NT2/D1 (cell line): ENCODE measurements around the gene ZNF581.

Experiments used
- DNase-seq: peaks from one replicate; pipeline ENCODE4 v3.0.0-alpha.2; 2011; ENCODE audit warnings: low read depth, low spot score
- H3K27me3 ChIP-seq: 2 replicates; pipeline ENCODE4 v1.6.0; 2011; ENCODE audit warnings: mild to moderate bottlenecking; ENCODE audit not compliant: insufficient read length, insufficient read depth
- H3K36me3 ChIP-seq: 2 replicates; pipeline ENCODE4 v1.6.1; 2011; ENCODE audit warnings: mild to moderate bottlenecking, low read length, mixed read lengths; ENCODE audit not compliant: insufficient read depth, insufficient read length
- H3K4me1 ChIP-seq: 2 replicates; pipeline ENCODE4 v1.5.1; 2011; ENCODE audit not compliant: insufficient read depth, insufficient read length
- H3K4me3 ChIP-seq: 2 replicates; pipeline ENCODE4 v1.5.1; 2011; ENCODE audit warnings: low read depth; ENCODE audit not compliant: insufficient read length
- H3K9ac ChIP-seq: 2 replicates; pipeline ENCODE4 v1.6.0; 2011; ENCODE audit warnings: low read depth; ENCODE audit not compliant: insufficient read length
- H3K9me3 ChIP-seq: 2 replicates; pipeline ENCODE4 v1.5.1; 2011; ENCODE audit warnings: mild to moderate bottlenecking, low read length; ENCODE audit not compliant: insufficient read depth
- SUZ12 ChIP-seq: IDR thresholded peaks from 2 replicates; pipeline ENCODE4 v1.6.1; 2011; ENCODE audit not compliant: insufficient read length, insufficient read depth; ENCODE audit errors: extremely low read depth
- YY1 ChIP-seq: IDR thresholded peaks from 2 replicates; pipeline ENCODE4 v1.6.1; 2011; ENCODE audit not compliant: insufficient read length, insufficient read depth
- ZNF274 ChIP-seq: IDR thresholded peaks from 2 replicates; pipeline ENCODE4 v1.6.1; 2011; ENCODE audit warnings: mild to moderate bottlenecking, low read depth, low read length

The ZNF581 gene

DNA sequence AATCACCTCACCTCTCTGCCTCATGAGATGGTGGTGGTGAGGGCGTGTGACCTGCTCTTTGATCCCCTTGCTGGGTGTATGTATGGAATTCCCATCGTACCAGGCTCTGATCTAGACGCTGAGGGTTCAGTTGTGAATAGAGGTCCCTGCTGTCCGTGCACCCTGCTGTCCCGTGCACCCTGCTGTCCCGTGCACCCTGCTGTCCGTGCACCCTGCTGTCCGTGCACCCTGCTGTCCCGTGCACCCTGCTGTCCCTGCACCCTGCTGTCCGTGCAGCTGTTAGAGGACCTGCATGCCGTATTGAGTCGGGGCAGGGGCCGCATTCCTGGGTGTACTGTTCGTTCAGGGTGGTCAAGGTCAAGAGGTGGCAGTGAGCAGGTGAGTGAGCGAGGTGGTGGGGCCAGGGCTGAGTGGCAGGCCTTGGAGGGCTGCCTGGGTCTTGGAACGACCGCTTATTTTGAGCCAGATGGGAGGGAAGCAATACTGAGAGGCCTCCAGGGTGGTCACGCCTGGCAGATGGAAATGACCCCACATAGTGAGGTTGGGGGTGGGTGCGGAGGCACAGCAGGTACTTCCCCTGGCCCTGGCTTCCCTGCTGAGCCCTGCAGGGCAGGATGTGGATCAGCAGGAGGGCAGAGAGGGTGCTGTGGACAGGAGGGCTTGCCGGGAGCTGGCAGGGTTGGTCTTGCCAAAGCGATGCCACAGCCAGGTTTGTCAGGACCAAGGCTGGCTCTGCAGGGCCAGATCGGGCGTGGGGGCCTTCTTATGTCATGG is 27.0 kb downstream of the ZNF581 start:
- Histone ChIP-seq H3K9me3 (no peaks in the 10 kb centered on the region), H3K36me3 (peaks cover 65% of the 10 kb centered on the region), H3K4me3 (no peak overlapping the region), H3K9ac (no peak overlapping the region), H3K4me1 (peaks cover 11% of the 10 kb centered on the region), H3K27me3 (no peaks in the 10 kb centered on the region)
- DNase-seq: peak; percentile 25
- TF ChIP-seq ZNF274: no peak
- no peak for TF ChIP-seq YY1
- TF ChIP-seq SUZ12: no peak

DNA sequence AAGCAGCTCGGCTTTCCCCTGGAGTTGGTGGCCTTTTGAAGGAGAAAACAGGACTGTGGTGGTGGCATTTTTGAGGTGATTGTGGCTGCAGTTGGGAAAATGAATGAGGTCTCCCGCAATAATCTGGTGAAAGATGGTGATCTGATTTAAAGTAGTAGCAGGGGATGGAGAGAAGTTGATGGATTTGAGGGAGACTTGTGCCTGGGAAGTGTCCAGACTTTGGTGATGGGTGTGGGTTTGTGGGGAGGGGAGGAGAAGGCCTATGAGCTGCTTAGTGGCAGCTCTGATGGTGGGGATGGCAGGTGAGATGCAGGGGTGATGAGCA is 27.6 kb downstream of the ZNF581 start:
- Histone ChIP-seq H3K27me3 (no peaks in the 10 kb centered on the region), H3K36me3 (peaks cover 61% of the 10 kb centered on the region), H3K4me3 (no peak overlapping the region), H3K4me1 (peaks cover 11% of the 10 kb centered on the region), H3K9ac (no peak overlapping the region), H3K9me3 (no peaks in the 10 kb centered on the region)
- TF ChIP-seq YY1 (no peak), SUZ12 (no peak), ZNF274 (no peak)
- no peak for DNase-seq

DNA sequence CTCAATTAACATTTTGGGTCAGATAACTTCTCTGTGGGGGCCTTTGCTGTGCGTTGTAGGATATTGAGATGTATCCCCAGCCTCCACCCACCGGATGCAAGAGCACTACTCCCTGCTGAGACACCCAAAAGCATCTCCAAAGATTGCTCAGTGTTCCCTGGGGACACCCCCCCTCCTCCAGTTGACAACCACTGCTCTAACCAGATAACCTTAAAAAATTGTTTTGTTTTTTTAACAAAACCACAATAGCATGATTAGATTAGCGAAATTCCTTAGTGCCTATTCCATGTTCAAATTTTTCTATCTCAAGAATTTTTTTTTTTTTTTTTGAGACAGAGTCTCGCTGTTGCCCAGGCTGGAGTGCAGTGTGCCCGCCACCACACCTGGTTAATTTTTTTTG is 29.0 kb downstream of the ZNF581 start:
- Histone ChIP-seq H3K9ac (no peak overlapping the region), H3K4me3 (no peak overlapping the region), H3K27me3 (no peaks in the 10 kb centered on the region), H3K36me3 (peaks cover 57% of the 10 kb centered on the region), H3K9me3 (no peaks in the 10 kb centered on the region), H3K4me1 (peaks cover 4% of the 10 kb centered on the region)
- no peak for DNase-seq
- no peak for TF ChIP-seq SUZ12
- TF ChIP-seq ZNF274: no peak
- no peak for TF ChIP-seq YY1

DNA sequence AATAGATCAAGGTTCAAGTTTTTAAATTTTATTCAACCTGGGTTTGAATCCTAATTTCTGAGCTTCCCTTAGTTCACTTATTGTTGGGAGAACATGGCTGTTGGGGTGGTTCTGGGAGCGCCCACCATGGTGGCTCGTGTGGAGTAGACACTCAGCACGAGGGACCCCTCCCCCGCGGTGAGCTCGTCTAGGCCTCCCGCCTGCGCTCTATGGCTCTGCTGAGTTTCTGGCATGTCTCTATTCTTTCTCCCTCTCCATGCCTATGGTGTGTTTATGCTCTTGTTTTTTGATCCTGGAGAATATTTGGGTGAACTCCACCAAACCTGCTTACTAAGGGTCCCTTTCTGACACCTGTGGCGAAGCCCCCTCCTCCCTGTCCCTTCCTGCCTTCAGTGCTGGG is 30.0 kb downstream of the ZNF581 start:
- Histone ChIP-seq H3K9ac (no peak overlapping the region), H3K36me3 (peaks cover 58% of the 10 kb centered on the region), H3K4me1 (peaks cover 4% of the 10 kb centered on the region), H3K9me3 (no peaks in the 10 kb centered on the region), H3K4me3 (no peak overlapping the region), H3K27me3 (no peaks in the 10 kb centered on the region)
- no peak for DNase-seq
- TF ChIP-seq ZNF274: no peak
- TF ChIP-seq YY1: no peak
- TF ChIP-seq SUZ12: no peak

DNA sequence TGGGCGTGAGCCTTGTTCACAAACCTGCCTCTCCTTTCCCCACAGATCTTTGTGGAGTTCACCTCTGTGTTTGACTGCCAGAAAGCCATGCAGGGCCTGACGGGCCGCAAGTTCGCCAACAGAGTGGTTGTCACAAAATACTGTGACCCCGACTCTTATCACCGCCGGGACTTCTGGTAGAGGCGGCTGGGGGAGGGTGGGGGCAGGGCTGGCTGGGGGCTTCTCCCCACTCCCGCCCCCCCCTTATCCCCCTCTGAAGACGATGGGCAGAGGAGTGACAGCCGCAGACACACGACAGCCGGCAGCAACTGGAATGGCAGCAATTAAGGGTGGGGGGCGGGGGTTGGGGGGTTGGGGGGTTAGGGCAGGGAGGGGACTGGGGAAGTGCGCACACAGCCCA is 30.4 kb downstream of the ZNF581 start:
- no peaks in the 10 kb centered on the region for H3K27me3 ChIP-seq
- peaks cover 59% of the 10 kb centered on the region for H3K36me3 ChIP-seq
- no peak for TF ChIP-seq SUZ12
- no peak for TF ChIP-seq ZNF274
- H3K9me3 ChIP-seq: no peaks in the 10 kb centered on the region
- H3K4me3 ChIP-seq: peak overlapping the region; percentile 32
- H3K4me1 ChIP-seq: peaks cover 4% of the 10 kb centered on the region
- DNase-seq: no peak
- H3K9ac ChIP-seq: no peak overlapping the region

DNA sequence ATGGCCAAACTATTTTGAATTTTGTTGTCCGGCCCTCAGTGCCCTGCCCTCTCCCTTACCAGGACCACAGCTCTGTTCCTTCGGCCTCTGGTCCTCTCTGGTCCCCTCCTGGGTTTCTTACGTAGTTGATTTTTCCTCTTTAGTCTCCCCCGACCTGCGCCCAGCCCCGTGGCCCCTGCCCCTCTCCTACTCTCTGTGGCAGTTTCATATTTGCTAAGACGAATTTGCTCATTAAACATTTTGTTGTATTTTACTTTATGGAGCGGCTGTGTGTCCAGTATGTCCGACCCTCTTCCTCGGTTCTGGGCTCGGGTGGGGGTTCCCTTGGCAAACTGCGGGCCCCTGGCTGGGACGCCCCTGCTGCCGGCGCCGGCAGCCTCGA is 31.0 kb downstream of the ZNF581 start:
- Histone ChIP-seq H3K9ac (peak overlapping the region; percentile 99), H3K4me3 (peak overlapping the region; percentile 32), H3K4me1 (peaks cover 4% of the 10 kb centered on the region), H3K27me3 (no peaks in the 10 kb centered on the region), H3K9me3 (no peaks in the 10 kb centered on the region), H3K36me3 (peaks cover 59% of the 10 kb centered on the region)
- TF ChIP-seq ZNF274 (no peak), SUZ12 (no peak), YY1 (no peak)
- DNase-seq: no peak

DNA sequence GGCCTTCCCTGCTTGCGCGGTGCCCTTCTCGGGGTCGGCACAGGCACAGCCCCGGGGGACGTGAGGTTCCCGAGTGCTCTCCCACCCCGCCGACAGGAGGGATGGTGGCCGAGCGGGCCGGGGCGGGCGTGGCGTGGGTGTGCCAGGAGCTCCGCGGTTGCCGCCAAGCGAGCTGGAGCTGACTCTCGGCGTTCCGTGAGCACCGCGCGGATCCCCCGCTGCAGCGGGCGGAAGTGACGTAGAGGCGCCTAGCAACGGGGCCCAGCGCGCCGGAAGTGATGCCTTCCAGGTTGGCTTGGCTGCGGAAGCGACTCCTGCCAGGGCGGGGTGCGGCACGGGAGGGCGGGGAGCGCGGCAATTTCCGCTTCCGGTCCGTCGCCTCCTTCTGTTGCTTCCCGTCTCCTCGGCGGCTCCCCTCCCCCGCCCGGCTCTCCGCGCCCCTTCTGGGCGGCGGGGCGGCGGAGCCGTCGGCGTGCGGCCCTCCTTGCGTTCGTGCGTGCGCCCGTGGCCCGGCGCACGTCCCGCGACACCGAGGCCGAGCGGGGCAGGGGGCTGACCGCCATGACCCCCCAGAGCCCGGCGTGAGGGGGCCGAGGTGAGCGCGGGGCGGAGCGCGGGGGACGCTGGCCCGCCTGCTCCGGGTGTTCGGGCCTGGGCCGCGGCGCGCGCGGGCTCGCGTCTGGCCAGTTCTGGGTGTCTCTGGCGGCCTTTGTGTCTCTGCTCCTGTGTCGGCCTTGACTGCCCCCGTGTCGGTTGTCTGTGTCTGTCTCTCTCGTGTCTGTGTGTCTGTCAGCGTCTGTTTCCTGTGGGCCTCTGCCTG is 31.6 kb downstream of the ZNF581 start, which contains the start of gene EPN1:
EPN1 (plus strand) TSS at position 386 of the 820 bp plus-strand sequence. CDS start 3,402 bp downstream, outside the sequence.
- no peak for TF ChIP-seq SUZ12
- no peak for TF ChIP-seq ZNF274
- TF ChIP-seq YY1: no peak
- Histone ChIP-seq H3K36me3 (peaks cover 58% of the 10 kb centered on the region), H3K27me3 (no peaks in the 10 kb centered on the region), H3K4me3 (peak within 1 kb of the TSS; percentile 93), H3K4me1 (peaks cover 4% of the 10 kb centered on the region), H3K9me3 (no peaks in the 10 kb centered on the region), H3K9ac (peak within 1 kb of the TSS; percentile 99)
- DNase-seq: peak; percentile 90
